Ascending aorta (tissue), 2 donors: Measurements from ENCODE around the gene AIF1. TPM values are rescaled to one million over a fixed set of nuclear protein-coding genes. Genes with fewer than 3 reads are reported as not detected.

Experiments
- DNase-seq, 2 donors: peaks; one replicate each; pipeline ENCODE4 v3.0.0-alpha.2; 2019; ENCODE audit warnings: low spot score in 2 of 2
- H3K27ac ChIP-seq, 2 donors: fragments of 200-600 bp; sonication (generic); one replicate each; pipeline ENCODE4 v1.5.1; 2016 to 2017; ENCODE audit warnings: mild to moderate bottlenecking in 1 of 2
- H3K27me3 ChIP-seq: fragments of 200-600 bp; sonication (generic); one replicate; pipeline ENCODE4 v1.5.1; 2017
- H3K36me3 ChIP-seq, 2 donors: fragments of 200-600 bp; sonication (generic); one replicate each; pipeline ENCODE4 v1.5.1; 2016
- H3K4me1 ChIP-seq, 2 donors: fragments of 200-600 bp; sonication (generic); one replicate each; pipeline ENCODE4 v1.5.1; 2016 to 2017; ENCODE audit warnings: mild to moderate bottlenecking in 1 of 2
- H3K4me3 ChIP-seq, 2 donors: fragments of 200-600 bp; sonication (generic); one replicate each; pipeline ENCODE4 v1.5.1; 2016 to 2017; ENCODE audit warnings: mild to moderate bottlenecking in 1 of 2
- H3K9me3 ChIP-seq, 2 donors: fragments of 200-600 bp; sonication (generic); one replicate each; pipeline ENCODE4 v1.5.1; 2016
- intact Hi-C: fragments of 100-400 bp; cut with DNase I; formaldehyde crosslinking; loops from one replicate; pipeline ENCODE4 v1.15.1; 2023
- total RNA-seq: library from RNA; depleted of rRNA; stranded (reverse); fragments of >200 nt; gene quantifications from one replicate; pipeline ENCODE4 v1.1.0, GENCODE V29; 2016
- TF ChIP-seq, protein P1 (sequence below), 3 experiments: fragments of 200-600 bp in 2 of 3; fragments of 450-650 bp in 1 of 3; sonication (generic) in 2 of 3; IDR thresholded peaks; one replicate each; pipeline ENCODE4 v1.5.1; 2016 to 2019; ENCODE audit warnings: antibody characterized with exemption in 3 of 3, mild to moderate bottlenecking in 1 of 3, moderate library complexity in 1 of 3

AIF1 gene
- 1.7 TPM for total RNA-seq

GRCh38 chr6:31614684-31615578 lies at the start of gene AIF1:
Gene AIF1 (plus strand): TSS chr6:31615234. CDS start chr6:31615330, 96 bp downstream.
- Histone ChIP-seq H3K27ac (no peak within 1 kb of the TSS), H3K4me1 (no peaks in the 10 kb centered on the region)

GRCh38 chr6:31567531-31568370 lies 47.3 kb upstream of the AIF1 start:
- intact Hi-C loops = no loop called here
- no peak overlapping the region for H3K4me3 ChIP-seq
- no peaks in the 10 kb centered on the region for H3K9me3 ChIP-seq
- TF ChIP-seq, protein P1, sequence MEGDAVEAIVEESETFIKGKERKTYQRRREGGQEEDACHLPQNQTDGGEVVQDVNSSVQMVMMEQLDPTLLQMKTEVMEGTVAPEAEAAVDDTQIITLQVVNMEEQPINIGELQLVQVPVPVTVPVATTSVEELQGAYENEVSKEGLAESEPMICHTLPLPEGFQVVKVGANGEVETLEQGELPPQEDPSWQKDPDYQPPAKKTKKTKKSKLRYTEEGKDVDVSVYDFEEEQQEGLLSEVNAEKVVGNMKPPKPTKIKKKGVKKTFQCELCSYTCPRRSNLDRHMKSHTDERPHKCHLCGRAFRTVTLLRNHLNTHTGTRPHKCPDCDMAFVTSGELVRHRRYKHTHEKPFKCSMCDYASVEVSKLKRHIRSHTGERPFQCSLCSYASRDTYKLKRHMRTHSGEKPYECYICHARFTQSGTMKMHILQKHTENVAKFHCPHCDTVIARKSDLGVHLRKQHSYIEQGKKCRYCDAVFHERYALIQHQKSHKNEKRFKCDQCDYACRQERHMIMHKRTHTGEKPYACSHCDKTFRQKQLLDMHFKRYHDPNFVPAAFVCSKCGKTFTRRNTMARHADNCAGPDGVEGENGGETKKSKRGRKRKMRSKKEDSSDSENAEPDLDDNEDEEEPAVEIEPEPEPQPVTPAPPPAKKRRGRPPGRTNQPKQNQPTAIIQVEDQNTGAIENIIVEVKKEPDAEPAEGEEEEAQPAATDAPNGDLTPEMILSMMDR (IDR thresholded peaks at IDR 0.05) = no peak
- H3K36me3 ChIP-seq = no peaks in the 10 kb centered on the region
- H3K27ac ChIP-seq = no peak overlapping the region
- DNase-seq = no peak
- H3K4me1 ChIP-seq = no peaks in the 10 kb centered on the region
- H3K27me3 ChIP-seq = no peaks in the 10 kb centered on the region

More at GRCh38 chr6:31614684-31615578, at the start of gene AIF1:
- H3K4me3 ChIP-seq = peak within 1 kb of the TSS in 1 of 2 donors; percentile 36
- no peak for DNase-seq
- H3K9me3 ChIP-seq = no peaks in the 10 kb centered on the region
- TF ChIP-seq, protein P1 (IDR thresholded peaks at IDR 0.05) = no peak
- no peaks in the 10 kb centered on the region for H3K27me3 ChIP-seq
- intact Hi-C loops = no loop called here
- H3K36me3 ChIP-seq = no peaks in the 10 kb centered on the region

DNA sequence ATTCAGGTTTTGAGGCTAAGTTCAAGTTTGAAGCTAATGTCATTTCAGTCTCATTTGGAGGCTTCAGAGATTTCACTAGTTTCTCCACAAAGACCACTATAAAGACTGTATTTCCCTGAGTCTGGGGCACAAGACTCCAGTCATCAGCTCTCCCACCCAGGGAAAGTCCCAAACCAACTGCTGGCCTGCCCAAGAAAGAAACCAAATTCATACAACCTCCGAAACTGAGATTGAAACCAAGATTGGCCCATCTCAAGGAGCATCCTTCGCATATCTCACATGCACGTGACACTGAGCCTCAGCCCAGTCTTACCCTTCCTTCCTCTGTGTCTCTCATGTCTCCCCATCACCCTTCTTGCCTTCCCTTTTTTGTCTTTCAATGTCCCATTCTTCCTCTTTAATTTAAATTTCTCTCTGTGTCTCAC lies 46.5 kb upstream of the AIF1 start:
- TF ChIP-seq, protein P1 (IDR thresholded peaks at IDR 0.05) = no peak
- intact Hi-C loops = no loop called here
- no peaks in the 10 kb centered on the region for H3K36me3 ChIP-seq
- H3K27me3 ChIP-seq = no peaks in the 10 kb centered on the region
- H3K4me1 ChIP-seq = no peaks in the 10 kb centered on the region
- no peak for DNase-seq
- H3K27ac ChIP-seq = no peak overlapping the region
- H3K4me3 ChIP-seq = no peak overlapping the region
- no peaks in the 10 kb centered on the region for H3K9me3 ChIP-seq

GRCh38 chr6:31569861-31570536 lies 45.0 kb upstream of the AIF1 start:
- Histone ChIP-seq H3K27me3 (no peaks in the 10 kb centered on the region), H3K36me3 (no peaks in the 10 kb centered on the region), H3K4me1 (no peaks in the 10 kb centered on the region), H3K4me3 (no peak overlapping the region), H3K9me3 (no peaks in the 10 kb centered on the region), H3K27ac (no peak overlapping the region)
- no peak for DNase-seq
- intact Hi-C loops = no loop called here
- TF ChIP-seq, protein P1 (IDR thresholded peaks at IDR 0.05) = no peak
